B cell (primary cell): ENCODE results near the gene INSIG2. TPM values are rescaled to one million over a fixed set of nuclear protein-coding genes. Genes with fewer than 3 reads are reported as not detected.

Experiments used
- ATAC-seq: fragments of 200-7000 bp; cut with Tn5 transposase; one replicate; pipeline ENCODE4 v1.10.0; 2021; ENCODE audit warnings: low read depth, mild to moderate bottlenecking, moderate number of reproducible peaks, moderate library complexity
- CTCF ChIA-PET: fragments of 350-600 bp; sonication (Branson Sonifier 250); formaldehyde crosslinking; loops from one replicate; lab custom pipeline; 2021; ENCODE audit warnings: antibody characterized with exemption, inconsistent platforms; lab: Charles Lee
- POLR2A ChIA-PET: fragments of 350-600 bp; sonication (Branson Sonifier 250); formaldehyde crosslinking; loops from one replicate; lab custom pipeline; 2021; ENCODE audit warnings: antibody characterized with exemption; lab: Charles Lee
- DNase-seq: peaks from one replicate; pipeline ENCODE4 v3.0.0; 2013
- H2AFZ ChIP-seq: 2 replicates; pipeline ENCODE4 v1.6.1; 2012; ENCODE audit warnings: mild to moderate bottlenecking, low read depth, low read length; ENCODE audit not compliant: insufficient read depth, poor library complexity, severe bottlenecking
- H3K27ac ChIP-seq, 2 donors: 1 replicate in 1 of 2; 2 replicates in 1 of 2; pipeline ENCODE4 v1.5.1; 2012 to 2013; ENCODE audit warnings: low read length in 2 of 2, mild to moderate bottlenecking in 2 of 2, moderate library complexity in 1 of 2
- H3K27me3 ChIP-seq, 4 experiments: fragments of 200-600 bp in 1 of 4; sonication (generic) in 1 of 4; replicated peaks in 1 of 4; 1 replicate in 2 of 4; 2 replicates in 2 of 4; pipeline versions ENCODE4 v1.6.1 to v1.7.0; 2013 to 2016; ENCODE audit warnings: low read length in 3 of 4, mild to moderate bottlenecking in 2 of 4, mixed read lengths in 1 of 4, moderate library complexity in 1 of 4; ENCODE audit not compliant: insufficient read depth in 4 of 4, control insufficient read depth in 3 of 4; ENCODE audit errors: control extremely low read depth in 1 of 4
- H3K36me3 ChIP-seq, 2 experiments: replicated peaks in 1 of 2; 1 replicate in 1 of 2; 2 replicates in 1 of 2; pipeline versions ENCODE4 v1.6.1 to v1.7.1; 2013; ENCODE audit warnings: low read length in 1 of 2; ENCODE audit not compliant: insufficient read depth in 2 of 2, control insufficient read depth in 1 of 2; ENCODE audit errors: control extremely low read depth in 1 of 2, extremely low read depth in 1 of 2
- H3K4me1 ChIP-seq, 2 donors: fragments of 200-600 bp in 1 of 2; sonication (generic) in 1 of 2; 1 replicate in 1 of 2; 2 replicates in 1 of 2; pipeline versions ENCODE4 v1.5.1 to v1.6.1; 2013 to 2017; ENCODE audit warnings: low read length in 2 of 2; ENCODE audit not compliant: control insufficient read depth in 2 of 2, insufficient read depth in 2 of 2
- H3K4me2 ChIP-seq: replicated peaks from 2 replicates; pipeline ENCODE3; 2012; ENCODE audit warnings: mild to moderate bottlenecking, low read depth, low read length; ENCODE audit not compliant: poor library complexity, severe bottlenecking
- H3K4me3 ChIP-seq, 5 experiments: fragments of 200-600 bp in 1 of 5; sonication (generic) in 1 of 5; 1 replicate in 3 of 5; 2 replicates in 2 of 5; pipeline versions ENCODE4 v1.5.1 to v1.7.0; 2011 to 2016; ENCODE audit warnings: low read length in 4 of 5, mild to moderate bottlenecking in 4 of 5, low read depth in 2 of 5, control low read depth in 1 of 5, moderate library complexity in 1 of 5; ENCODE audit not compliant: insufficient read depth in 1 of 5; ENCODE audit errors: control extremely low read depth in 1 of 5, extremely low read depth in 1 of 5
- H3K79me2 ChIP-seq: fragments of 200-600 bp; sonication (generic); one replicate; pipeline ENCODE4 v1.6.0; 2016; ENCODE audit warnings: low read length; ENCODE audit not compliant: control insufficient read depth, insufficient read depth
- H3K9ac ChIP-seq: fragments of 200-600 bp; sonication (generic); 2 replicates; pipeline ENCODE4 v1.6.1; 2017; ENCODE audit warnings: mild to moderate bottlenecking, low read length, moderate library complexity
- H3K9me3 ChIP-seq, 3 donors: one replicate each; pipeline versions ENCODE4 v1.6.1 to v1.7.1; 2013; ENCODE audit warnings: low read length in 2 of 3; ENCODE audit not compliant: control insufficient read depth in 2 of 3, insufficient read depth in 1 of 3; ENCODE audit errors: control extremely low read depth in 1 of 3
- H4K20me1 ChIP-seq: 2 replicates; pipeline ENCODE4 v1.6.0; 2012; ENCODE audit warnings: mild to moderate bottlenecking, low read length; ENCODE audit not compliant: insufficient read depth, control insufficient read depth, poor library complexity, severe bottlenecking
- H3K27ac Mint-ChIP-seq: one replicate; pipeline ENCODE4 v1.8.0; 2021; ENCODE audit warnings: mixed read lengths
- H3K27me3 Mint-ChIP-seq: one replicate; pipeline ENCODE4 v1.8.0; 2021; ENCODE audit warnings: mixed read lengths
- H3K4me1 Mint-ChIP-seq: one replicate; pipeline ENCODE4 v1.8.0; 2021; ENCODE audit warnings: mixed read lengths
- H3K4me3 Mint-ChIP-seq: one replicate; pipeline ENCODE4 v1.8.0; 2021; ENCODE audit warnings: mixed read lengths
- H3K9me3 Mint-ChIP-seq: one replicate; pipeline ENCODE4 v1.8.0; 2022; ENCODE audit warnings: mixed read lengths; ENCODE audit not compliant: insufficient read depth
- EZH2 ChIP-seq: IDR thresholded peaks from 2 replicates; pipeline ENCODE4 v1.6.1; 2012; ENCODE audit warnings: borderline replicate concordance, low read depth, mild to moderate bottlenecking, moderate library complexity, low read length; ENCODE audit not compliant: insufficient read depth, poor library complexity, severe bottlenecking
- WGBS: methylation state at CpG from one replicate; pipeline ENCODE4 v1.1.5; 2013; ENCODE audit warnings: missing lambda C conversion rate; ENCODE audit not compliant: insufficient coverage; 5-methylcytosine and 5-hydroxymethylcytosine counted together
- intact Hi-C: fragments of 100-400 bp; cut with micrococcal nuclease; formaldehyde crosslinking; loops from one replicate; pipeline ENCODE4 v1.10.0; 2022
- polyA plus RNA-seq: library from polyadenylated mRNA; depleted of rRNA; stranded (reverse); fragments of >200 nt; gene quantifications from 2 replicates; pipeline ENCODE4 v1.2.3, GENCODE V29; 2012
- total RNA-seq, 2 donors: library from RNA; stranded (reverse); fragments of 120-200 nt in 1 of 2; gene quantifications; 1 replicate in 1 of 2; 2 replicates in 1 of 2; pipeline versions ENCODE4 v1.2.3 to v1.2.4, GENCODE V29; 2013 to 2022
- TF ChIP-seq, protein P1 (sequence below): fragments of 200-600 bp; IDR thresholded peaks from one replicate; pipeline ENCODE4 v1.8.0; 2022; ENCODE audit warnings: antibody characterized with exemption, mild to moderate bottlenecking

Gene INSIG2
- total and polyA plus RNA-seq, 2 donors (not counting 1 experiment from before 2014, with no cell fraction given) = 14.2 to 29.5 TPM

DNA sequence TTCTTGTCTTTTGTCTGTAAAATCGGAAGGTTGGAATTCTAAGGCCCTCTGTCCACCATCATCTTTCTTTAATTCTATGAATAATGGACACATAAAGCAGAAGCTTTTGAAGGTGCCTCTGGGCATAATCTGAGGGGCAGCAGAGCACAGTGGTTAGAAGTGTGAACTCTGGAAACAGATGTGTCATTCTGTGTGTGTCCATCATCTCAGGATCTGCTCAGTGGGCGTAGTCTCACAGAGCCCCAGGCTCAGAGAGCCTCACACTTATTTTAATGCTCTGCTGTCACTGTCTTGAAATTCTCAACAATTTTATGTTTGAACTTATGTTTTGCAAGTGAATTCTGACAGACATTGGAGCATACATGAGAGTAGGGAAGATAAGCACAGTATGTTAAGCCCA lies 43.4 kb upstream of the INSIG2 start:
- Histone ChIP-seq H2AFZ (no peak overlapping the region), H3K27ac (no peak overlapping the region), H3K27me3 (peaks cover 0 to 9% (median 6%) of the 10 kb centered on the region in 4 experiments), H3K36me3 (no peaks in the 10 kb centered on the region), H3K4me2 (no peak overlapping the region), H3K79me2 (no peaks in the 10 kb centered on the region), H3K4me3 (no peak overlapping the region), H3K9me3 (no peaks in the 10 kb centered on the region), H4K20me1 (no peaks in the 10 kb centered on the region), H3K9ac (no peak overlapping the region), H3K4me1 (peaks cover 0 to 9% of the 10 kb centered on the region in 2 donors)
- no peak overlapping the region for H3K27ac Mint-ChIP-seq
- CTCF ChIA-PET = interaction anchor here (5.5 to 20.1 kb wide), 2 partner anchors 12 to 18 kb away, joined by 53 to 784 read pairs; no protein-coding TSS in a partner anchor
- H3K4me3 Mint-ChIP-seq = no peak overlapping the region
- WGBS = no CpG with 5 or more reads among the region's 2 CpGs
- H3K4me1 Mint-ChIP-seq = peaks cover 8% of the 10 kb centered on the region
- POLR2A ChIA-PET = no interaction called here
- DNase-seq = no peak
- no peak for ATAC-seq
- TF ChIP-seq EZH2 = no peak
- TF ChIP-seq, protein P1, sequence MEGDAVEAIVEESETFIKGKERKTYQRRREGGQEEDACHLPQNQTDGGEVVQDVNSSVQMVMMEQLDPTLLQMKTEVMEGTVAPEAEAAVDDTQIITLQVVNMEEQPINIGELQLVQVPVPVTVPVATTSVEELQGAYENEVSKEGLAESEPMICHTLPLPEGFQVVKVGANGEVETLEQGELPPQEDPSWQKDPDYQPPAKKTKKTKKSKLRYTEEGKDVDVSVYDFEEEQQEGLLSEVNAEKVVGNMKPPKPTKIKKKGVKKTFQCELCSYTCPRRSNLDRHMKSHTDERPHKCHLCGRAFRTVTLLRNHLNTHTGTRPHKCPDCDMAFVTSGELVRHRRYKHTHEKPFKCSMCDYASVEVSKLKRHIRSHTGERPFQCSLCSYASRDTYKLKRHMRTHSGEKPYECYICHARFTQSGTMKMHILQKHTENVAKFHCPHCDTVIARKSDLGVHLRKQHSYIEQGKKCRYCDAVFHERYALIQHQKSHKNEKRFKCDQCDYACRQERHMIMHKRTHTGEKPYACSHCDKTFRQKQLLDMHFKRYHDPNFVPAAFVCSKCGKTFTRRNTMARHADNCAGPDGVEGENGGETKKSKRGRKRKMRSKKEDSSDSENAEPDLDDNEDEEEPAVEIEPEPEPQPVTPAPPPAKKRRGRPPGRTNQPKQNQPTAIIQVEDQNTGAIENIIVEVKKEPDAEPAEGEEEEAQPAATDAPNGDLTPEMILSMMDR = no peak
- intact Hi-C loops = loop anchor here (5.0 kb wide), 1 partner anchor 157 kb away; no protein-coding TSS in a partner anchor
- peaks cover 29% of the 10 kb centered on the region for H3K27me3 Mint-ChIP-seq
- H3K9me3 Mint-ChIP-seq = no peaks in the 10 kb centered on the region

DNA sequence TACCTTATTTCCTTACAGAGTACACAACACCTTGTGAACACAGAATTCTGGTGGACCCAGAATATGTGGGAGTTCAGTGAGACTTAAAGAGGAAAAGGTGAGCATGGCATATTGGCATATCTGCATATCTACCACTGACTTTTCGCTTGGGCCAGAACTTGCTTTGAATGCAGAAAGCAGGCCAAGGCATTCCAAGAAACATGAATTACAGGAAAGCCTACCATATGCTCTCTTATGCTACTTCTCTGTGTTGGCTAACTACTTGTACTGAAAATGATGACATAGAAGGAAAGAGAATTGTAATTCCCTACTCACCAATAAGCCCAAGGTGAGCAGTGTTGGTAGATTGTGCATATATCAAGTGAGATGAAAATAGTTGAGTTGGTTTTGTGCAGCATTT lies 43.0 kb upstream of the INSIG2 start:
- H3K27me3 ChIP-seq = peaks cover 0 to 9% (median 5%) of the 10 kb centered on the region in 4 experiments
- no peaks in the 10 kb centered on the region for H4K20me1 ChIP-seq
- H3K27me3 Mint-ChIP-seq = peaks cover 28% of the 10 kb centered on the region
- H3K4me3 ChIP-seq = no peak overlapping the region
- H3K4me1 ChIP-seq = peaks cover 0 to 10% of the 10 kb centered on the region in 2 donors
- no peaks in the 10 kb centered on the region for H3K9me3 ChIP-seq
- ChIA-PET POLR2A (no interaction called here), CTCF (interaction anchor here (0.6 to 20.1 kb wide), 8 partner anchors 9 to 1115 kb away, joined by 3 to 784 read pairs (median 13); partner anchors contain the start of gene CCDC93)
- H3K9me3 Mint-ChIP-seq = no peaks in the 10 kb centered on the region
- H3K36me3 ChIP-seq = no peaks in the 10 kb centered on the region
- no peak overlapping the region for H3K9ac ChIP-seq
- H3K27ac Mint-ChIP-seq = no peak overlapping the region
- no peak for ATAC-seq
- H2AFZ ChIP-seq = no peak overlapping the region
- TF ChIP-seq, protein P1 = no peak
- no peak for TF ChIP-seq EZH2
- intact Hi-C loops = loop anchor here (5.0 kb wide), 1 partner anchor 157 kb away; no protein-coding TSS in a partner anchor
- no peak for DNase-seq
- no CpG with 5 or more reads among the region's 1 CpG for WGBS
- H3K4me1 Mint-ChIP-seq = peaks cover 10% of the 10 kb centered on the region
- no peak overlapping the region for H3K4me2 ChIP-seq
- H3K4me3 Mint-ChIP-seq = no peak overlapping the region
- no peaks in the 10 kb centered on the region for H3K79me2 ChIP-seq
- no peak overlapping the region for H3K27ac ChIP-seq
